Activated CD4-positive, CD25-positive, alpha-beta regulatory T cell treated with anti-CD3 and anti-CD28 coated beads, Interleukin-2, amount 50 U/mL, for 16 hours (primary cell): ENCODE data around the gene CASK.
"Not testable (repeated sequence)": the region's sequence is repeated elsewhere in the genome, so short reads cannot be mapped to it uniquely, and the experiment has no call there.

Experiments used
- DNase-seq: peaks from one replicate; pipeline ENCODE4 v3.0.0-alpha.2; 2020; ENCODE audit warnings: low read depth, low spot score

Gene CASK

DNA sequence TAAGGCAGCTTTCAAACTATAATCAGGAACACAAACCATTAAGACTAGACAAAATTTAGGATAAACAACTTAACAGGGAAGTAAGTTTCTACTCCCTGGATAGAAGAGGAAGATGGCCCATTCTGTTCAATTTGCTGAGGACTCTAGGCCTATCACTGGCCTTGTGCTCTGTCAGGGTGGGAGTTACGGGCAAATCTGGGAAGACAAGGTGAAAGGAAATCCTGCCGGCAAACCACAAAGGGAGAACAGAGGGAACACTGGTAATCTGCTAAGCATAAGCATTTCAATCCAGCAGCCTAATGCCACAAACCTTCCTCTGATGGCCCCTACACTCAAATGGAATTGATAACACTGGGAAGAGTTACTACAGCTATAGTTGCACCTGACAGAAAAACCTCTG, 191.1 kb downstream of the CASK start:
- DNase-seq = no peak

DNA sequence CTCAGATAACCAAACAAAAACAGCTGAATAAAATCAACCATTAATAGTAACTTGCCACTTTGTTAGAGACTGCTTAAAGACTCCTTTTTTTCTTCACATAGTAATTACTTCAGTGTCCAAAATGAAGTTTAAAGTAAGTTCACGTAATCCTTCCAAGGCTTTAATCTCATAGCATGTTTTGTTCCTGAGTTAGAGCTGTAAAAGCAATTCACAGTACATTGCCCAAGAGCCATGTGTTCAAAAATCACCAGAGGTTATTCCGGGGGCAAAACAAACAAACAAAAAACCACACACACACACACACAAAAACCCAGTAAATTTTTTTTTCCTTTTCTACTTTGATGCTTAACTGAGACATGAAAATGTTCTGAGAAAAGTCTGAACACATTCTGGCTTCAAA, 193.3 kb downstream of the CASK start:
- no peak for DNase-seq

DNA sequence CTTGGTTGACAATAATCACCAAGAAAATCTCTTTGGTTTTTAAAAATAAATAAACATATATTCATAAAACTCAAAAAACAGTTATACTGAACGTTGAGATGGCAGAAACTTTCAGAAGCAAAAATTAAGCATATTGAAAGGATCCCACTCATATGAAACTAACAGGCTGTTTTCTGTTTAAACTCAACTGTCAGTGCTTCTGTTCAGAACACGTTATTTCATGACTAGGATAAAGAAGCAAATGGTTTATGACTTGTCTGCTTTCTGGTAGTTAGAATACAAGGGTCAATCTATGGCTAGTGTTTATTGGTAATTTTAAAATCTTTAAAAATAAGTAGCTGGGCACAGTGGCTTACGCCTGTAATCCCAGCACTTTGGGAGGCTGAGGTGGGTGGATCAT, 195.2 kb downstream of the CASK start:
- DNase-seq = no peak

DNA sequence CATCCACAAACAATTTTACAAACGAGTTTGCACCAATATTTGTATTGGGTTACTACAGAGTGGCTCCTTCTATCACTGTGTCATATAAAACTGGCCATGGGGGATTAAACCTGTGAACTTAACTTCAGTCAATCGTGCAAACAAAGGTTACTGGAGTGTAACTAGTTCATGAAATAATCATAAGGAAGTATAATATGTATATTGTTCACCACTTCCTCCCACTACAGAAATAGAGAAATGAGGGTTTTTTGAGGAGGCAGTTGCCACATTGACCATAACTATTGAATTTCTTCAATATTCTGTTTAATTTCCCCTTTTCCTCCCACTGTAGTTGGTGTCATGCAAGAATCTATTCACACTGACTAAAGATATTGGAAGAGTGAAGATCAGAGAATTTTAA, 199.5 kb downstream of the CASK start, which contains the start of gene GPR82:
Gene GPR82, plus strand, starts transcription at position 356 of the 400 bp plus-strand sequence. CDS start 2,846 bp downstream, outside the sequence.
- DNase-seq = no peak

DNA sequence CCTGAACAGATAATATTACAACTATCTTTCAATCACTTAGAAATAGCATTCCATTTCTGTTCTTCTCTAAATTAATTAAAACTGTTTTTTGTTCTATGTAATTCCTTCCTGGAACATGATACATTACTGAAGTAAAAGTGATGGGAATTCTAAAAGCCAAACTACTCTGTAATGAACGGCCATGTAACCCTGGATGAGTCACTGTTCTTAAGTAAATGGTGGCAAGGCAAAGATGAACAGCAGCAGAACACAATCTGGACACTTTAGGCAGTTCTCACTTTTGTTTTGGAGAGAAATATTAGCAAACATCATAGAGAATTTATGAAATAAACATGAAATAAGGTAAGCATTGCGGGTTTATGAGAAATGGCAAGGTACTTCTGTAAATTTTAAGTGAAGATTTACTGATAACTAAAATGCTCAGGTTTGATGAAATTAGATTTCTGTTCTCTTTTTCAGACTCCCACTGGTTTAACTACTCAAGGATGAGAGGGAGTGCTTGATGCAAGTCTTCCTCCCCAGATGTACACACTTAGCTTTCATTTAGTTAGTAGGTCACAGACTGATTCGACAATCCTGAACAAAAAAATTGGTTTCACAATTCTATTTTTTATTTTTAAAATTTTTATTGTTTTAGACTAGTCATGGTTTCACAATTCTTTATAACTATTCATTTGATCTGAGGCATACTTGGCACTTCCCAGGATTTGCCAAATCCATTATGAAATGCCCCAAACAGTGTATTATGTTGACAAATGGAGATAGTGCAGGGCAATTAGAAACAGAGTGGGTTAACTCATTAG, 200.3 kb downstream of the CASK start:
- DNase-seq = no peak

DNA sequence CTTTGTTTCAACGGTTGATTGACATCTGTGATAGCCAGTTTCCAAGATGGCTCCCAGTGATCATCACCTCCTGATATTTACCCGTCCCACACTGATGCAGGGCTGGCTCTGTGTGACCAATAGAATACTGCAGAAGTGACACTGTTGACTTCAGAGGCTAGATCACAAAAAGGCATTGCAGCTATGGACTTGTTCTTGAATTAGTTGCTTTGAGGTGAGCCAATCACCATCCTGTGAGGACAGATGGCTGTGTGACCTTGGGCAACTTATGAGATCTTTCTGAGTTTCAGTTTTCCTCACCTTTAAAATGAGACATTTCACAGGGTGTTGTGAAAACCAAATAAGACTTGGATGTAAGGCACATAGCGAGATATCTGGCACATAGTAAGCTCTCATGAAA, 201.1 kb downstream of the CASK start:
- DNase-seq = no peak

DNA sequence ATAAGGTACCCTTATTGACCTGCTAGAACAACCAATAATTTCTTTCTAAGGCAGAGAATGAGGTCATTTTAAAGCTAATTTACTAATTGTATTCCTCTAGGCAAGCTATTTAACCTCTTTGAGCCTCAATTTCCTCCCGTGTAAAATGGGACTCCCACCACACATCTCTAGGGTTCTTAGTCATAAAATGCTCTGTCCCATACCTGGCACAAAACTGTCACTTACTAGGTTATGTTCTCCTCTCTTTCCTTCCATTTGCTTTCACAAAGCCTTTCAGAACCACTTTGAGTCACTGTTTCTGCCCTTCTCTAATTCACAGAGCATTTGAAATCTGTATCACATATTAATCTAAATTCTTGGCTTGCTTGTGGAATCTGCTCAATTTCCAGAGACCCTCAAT, 201.8 kb downstream of the CASK start:
- no peak for DNase-seq

DNA sequence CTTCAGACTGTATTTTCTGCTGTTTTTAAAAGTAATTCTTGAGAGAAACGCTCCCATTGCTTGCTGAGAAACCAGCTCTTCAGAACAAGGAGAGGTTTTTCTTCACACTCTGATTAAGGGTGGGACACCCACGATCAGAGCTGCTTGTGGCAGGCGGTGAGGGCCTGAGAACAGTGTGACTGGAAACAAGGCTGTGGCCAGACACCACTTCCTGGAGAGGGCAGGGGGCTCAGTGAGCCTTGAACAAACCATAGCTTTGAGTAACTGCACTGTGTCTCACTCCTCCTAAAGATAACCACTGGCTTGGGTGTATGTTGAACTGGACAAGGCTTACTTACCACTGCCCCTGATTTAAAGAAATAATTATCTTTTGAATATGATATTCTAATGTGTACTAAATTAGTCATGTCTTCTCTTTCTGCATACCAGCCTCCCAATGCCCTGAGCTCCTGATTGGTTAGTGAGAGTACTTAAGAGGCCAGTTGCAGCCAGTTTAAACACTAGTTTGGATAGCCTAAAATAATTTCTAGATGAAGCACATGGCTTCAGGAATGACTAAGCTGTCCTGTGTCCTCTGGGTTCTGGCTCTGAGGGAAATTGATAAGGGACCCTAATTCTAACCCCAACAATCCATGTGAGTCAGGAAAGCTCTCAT, 203.1 kb downstream of the CASK start:
- DNase-seq = no peak

DNA sequence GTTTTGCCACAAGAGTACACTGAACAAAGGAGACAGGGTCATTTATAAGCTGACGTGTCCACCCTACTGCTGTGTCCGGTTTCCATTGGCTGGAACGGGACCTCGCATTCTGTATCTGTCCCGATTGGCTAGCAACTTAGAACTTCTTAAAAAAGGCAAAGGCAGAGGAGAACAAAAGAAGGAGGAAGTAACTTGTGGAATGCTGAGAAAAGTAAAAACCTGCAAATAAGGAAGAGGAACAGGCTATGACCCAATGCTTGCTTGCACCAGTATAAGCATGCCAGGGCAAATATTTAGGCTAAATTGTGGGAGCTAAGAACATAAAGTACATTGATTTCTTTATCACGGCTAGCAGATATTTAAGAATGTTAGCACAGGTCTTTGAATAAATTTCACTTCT, 203.7 kb downstream of the CASK start:
- not testable (repeated sequence) for DNase-seq

DNA sequence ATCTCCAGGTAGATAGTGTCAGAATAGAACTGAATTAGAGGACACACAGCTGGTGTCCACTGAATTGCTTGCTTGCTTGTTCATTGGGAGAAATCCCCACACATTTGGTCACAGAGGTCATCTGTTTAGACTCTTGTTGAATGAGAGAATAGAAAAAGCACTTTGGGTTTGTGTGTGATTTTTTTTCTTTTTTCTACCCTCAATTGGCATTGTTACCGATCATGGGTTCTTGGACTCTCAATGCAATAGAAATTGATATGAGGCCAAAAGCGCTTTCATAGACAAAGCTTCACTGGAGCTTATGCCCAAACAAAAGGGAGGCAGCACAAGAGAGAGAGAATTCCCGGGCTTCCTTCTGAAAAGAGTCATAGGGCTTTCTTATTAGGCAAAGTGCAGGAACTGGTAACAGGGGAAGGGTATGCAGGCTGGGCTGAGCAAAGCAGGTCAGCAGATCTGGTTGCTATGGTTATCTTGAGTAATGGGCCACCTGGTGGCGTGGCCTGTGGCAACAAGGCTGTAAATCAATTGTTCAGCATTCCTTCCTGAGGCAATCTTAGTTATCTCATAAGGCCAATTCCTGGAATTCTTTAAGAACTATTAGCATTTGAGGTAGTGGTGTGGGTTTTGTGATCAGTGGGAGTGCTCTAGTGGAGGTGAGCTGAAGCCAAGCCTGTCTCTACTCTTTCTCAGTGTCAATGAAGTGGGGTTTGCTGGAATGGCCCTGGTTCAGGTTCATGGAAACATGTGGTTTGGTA, 204.7 kb downstream of the CASK start:
- DNase-seq = no peak

DNA sequence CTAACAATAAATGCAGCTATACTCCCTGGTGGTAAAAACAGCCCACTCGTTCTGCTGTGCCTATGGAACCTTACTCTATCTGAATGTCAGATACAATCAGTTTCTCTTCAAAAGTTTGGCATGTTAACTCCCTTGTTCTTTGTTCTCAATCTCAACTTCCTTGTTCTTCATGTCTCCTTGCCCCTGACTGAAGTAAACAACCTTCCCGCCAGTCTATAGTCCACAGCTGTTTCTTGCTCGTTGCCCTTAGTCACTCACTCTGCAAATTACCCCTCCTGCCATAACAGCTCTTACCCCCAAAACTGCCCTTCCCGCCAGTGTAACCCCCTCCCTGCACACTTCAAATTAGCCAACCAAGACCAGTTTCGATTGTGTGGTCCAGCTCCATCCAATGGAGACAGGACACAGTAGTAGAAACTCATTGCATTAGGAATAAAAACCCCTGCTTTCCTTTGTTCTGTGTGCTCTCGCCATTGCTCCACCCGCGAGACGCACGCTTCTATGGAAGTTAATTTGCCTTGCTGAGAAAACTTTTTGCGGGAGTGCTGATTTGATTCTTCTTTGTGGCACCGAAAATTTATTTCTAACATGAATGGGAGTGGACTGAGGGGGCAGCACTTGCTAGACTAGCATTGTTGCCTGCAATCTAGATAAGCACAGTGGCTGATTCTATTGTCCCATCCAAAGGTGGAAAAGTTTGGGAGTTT, 206.4 kb downstream of the CASK start:
- DNase-seq = no peak

DNA sequence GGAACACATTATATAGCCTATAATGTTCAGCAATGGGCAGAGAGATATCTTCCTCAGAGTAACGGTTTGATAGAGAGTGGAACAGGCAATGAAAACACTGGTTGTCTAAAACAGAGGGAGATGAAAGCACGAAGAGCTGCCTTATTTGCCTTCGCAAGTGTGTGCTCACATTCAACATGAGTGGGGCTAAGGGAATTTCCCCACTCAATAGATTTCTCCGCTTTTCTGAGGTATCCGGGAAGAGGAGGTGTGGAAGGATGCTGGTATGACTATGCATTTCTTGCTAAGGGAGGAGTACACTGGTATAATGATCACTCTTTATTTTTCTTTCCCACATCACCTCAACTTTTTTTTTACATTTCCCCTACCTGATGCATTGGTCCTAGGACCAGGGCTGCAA, 207.1 kb downstream of the CASK start:
- DNase-seq = no peak

DNA sequence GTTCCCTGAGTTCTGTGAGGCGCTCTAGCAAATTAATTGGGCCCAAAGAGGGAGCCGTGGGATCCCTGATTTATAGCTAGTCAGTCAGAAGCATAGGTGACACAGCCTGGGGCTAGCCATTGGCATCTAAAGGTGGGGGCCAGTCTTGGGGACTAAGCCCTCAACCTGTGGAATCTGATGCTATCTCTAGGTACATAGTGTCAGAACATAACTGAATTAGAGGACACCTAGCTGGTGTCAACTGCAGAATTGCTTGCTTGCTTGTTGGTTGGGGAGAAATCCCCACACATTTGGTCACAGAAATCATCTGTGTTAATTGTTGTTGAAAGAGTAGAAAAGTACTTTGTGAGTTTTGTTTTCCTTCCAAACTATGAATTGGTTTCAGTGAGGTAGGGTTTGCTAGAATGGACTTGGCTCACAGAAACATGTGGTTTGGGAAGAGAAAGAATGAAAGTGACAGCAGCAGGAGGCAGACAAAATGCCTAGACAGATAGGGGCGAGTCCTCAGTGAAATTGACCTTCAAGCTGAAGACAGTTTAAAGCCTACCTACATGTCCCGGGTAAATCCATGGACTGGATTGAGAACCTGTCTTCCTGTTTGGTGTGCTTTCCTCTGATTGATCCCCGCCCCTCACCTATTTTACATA, 212.2 kb downstream of the CASK start:
- DNase-seq = no peak

DNA sequence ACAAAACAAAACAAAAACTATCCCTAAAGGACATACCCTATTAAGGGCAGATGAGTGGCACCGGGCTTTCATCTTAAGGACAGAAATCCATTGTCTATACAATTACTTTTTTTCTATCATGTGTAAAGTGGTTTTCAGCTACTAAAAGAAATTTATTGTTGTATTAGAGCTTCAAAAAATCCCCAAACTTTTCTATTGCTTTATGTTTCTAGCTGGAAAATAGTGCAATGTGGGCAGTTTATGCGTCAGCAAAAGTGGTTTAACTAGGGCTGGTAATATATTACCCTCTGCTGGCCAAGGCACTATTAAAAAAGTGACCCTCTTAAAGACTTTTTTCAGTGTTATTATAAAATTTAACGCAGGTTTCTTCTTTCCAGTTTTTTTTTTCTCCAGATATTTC, 214.9 kb downstream of the CASK start:
- DNase-seq = no peak

DNA sequence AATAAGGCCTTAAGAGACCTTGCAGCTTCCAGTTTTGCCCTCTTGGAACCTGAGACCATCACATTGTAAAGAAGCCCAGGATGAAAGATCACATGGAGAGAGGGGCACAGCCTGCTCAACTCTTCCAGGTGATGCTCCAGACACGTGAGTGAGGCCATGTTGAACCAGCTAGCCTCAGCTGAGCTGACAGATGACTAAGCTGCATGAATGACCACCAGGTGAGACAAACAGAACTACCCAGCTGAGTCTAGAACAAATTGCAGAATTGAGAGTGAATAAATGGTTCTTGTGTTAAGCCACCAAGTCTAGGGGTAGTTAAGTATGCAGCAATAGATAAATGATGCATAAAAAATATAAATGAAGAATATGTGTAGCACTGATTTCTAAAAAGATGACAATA, 216.1 kb downstream of the CASK start:
- DNase-seq = no peak

DNA sequence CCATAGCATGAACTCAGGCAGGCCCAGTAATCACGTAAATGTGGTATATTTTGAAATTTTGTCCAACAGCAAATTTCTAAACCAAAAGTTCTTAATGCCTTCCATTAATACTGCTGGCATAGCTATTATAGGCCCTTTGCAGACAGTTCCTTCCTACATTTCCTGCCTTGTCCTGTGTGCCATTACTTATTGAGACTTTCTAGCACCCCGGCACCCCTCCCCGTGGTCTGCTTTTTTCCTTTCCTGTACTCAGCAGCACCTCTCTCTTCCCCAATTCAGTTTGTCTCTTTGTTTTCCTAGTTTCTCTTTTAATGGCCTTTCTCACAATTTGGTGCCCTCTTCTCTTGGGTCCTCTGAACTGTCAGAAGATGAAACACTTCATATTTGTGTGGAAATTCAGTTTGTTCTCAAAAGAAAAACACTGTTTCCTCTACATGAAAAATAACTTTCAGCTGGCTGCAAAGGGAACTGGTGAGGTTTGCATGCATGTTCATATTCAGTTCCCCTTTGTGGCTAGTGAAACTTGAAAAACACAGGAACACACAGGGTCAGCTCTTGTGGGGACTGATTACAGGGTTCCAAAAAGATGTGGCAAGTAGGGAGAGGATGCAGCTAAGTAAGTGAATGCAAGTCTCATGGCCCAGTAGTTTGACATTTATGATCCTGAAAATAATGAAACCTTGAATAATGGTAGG, 217.5 kb downstream of the CASK start:
- no peak for DNase-seq

DNA sequence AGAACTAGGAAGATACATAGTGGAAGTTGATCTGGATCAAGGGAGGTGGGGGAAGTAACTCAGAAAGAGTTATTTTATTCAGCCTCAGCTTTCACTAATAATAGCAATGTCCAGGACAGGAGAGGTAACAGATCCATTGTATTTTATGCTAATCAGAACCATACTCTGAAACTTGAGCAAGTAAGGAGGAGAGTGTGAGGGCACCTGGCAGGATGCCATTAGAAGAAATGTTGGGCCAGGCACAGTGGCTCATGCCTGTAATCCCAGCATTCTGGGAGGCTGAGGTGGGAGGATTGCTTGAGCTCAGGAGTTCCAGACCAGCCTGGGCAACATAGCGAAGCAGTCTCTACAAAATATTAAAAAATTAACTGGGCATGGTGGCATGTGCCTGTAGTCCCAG, 218.3 kb downstream of the CASK start:
- DNase-seq = no peak

DNA sequence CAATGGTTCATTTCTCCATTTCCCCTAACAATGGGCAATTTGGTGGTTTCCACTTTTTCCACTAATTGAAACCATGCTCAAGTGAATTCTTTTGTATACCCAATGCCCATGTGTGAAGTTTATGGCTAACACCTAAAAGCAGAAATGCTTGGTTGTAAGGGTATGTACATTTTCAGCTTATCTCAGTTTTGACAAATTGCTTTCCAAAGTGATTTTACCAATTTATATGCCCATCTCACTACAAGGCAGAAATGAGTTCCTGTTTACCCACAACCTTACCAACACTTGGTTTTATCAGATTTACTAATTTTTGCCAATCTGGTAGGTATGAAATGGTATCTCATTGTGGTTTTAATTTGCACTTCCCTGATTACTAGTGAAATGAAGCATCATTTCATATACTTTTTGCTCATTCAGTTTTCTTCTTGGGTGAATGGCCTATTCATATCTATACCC, 219.8 kb downstream of the CASK start:
- DNase-seq = no peak

DNA sequence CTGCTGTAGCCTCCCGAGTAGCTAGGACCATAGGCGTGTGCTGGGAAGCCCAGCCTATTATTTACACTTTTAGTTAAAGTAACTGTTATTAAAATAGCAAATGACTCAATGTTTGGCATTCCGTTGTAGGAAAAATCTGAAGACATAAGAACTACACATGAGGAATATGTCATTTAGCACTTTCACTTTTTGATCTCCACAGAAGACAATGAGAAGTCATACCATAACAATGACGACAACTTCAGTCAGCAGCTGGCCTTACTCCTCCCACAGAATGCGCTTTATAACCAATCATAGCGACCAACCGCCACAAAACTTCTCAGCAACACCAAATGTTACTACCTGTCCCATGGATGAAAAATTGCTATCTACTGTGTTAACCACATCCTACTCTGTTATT, 227.9 kb downstream of the CASK start:
- DNase-seq = no peak

DNA sequence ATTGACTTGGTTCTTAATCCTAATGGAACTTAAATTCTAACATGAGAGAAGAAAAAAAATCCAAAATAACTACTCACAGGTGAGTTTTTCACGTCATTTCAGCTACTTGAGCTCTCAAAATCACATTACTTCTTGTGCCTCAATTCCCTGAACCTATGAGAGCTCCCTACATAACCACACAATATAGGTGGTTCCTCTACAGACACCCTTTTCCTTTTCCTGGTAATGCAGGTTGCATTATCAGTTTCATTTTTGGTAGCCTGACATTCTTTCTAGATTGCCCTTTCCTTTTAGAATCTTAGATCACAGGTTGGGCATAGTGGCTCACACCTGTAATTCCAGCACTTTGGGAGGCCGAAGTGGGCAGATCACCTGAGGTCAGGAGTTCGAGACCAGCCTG, 230.3 kb downstream of the CASK start:
- no peak for DNase-seq
